Kidney (tissue), 14 donors: ENCODE measurements around the gene MEDAG. TPM values are rescaled to one million over a fixed set of nuclear protein-coding genes. Genes with fewer than 3 reads are reported as not detected.

Source experiments
- DNase-seq, 5 donors: peaks; one replicate each; pipeline ENCODE4 v3.0.0-alpha.2; 2013 to 2020
- FAIRE-seq: peaks from 2 replicates; lab custom pipeline; 2012; peaks lifted over from hg19 to GRCh38; lab: Jason Lieb, UNC
- H3K27ac ChIP-seq, 2 donors: one replicate each; pipeline ENCODE4 v1.7.0; 2013; ENCODE audit warnings: low read depth in 2 of 2, low read length in 2 of 2, inconsistent platforms in 1 of 2
- H3K27me3 ChIP-seq: one replicate; pipeline ENCODE4 v1.7.1; 2013; ENCODE audit warnings: low read length, inconsistent platforms; ENCODE audit not compliant: control insufficient read depth, insufficient read depth
- H3K36me3 ChIP-seq, 3 donors: one replicate each; pipeline versions ENCODE4 v1.7.0 to v1.7.1; 2013; ENCODE audit warnings: low read length in 3 of 3, control low read depth in 1 of 3, inconsistent platforms in 1 of 3; ENCODE audit not compliant: insufficient read depth in 3 of 3, control insufficient read depth in 2 of 3
- H3K4me1 ChIP-seq, 3 donors: one replicate each; pipeline versions ENCODE4 v1.7.0 to v1.7.1; 2013; ENCODE audit warnings: low read length in 3 of 3, inconsistent platforms in 1 of 3, low read depth in 1 of 3; ENCODE audit not compliant: control insufficient read depth in 2 of 3, insufficient read depth in 2 of 3
- H3K4me3 ChIP-seq, 3 donors: one replicate each; pipeline versions ENCODE4 v1.7.0 to v1.8.1; 2013; ENCODE audit warnings: low read length in 3 of 3, control low read depth in 1 of 3, inconsistent platforms in 1 of 3
- H3K9ac ChIP-seq, 3 donors: one replicate each; pipeline versions ENCODE4 v1.7.0 to v1.7.1; 2013; ENCODE audit warnings: low read length in 3 of 3, control low read depth in 1 of 3, inconsistent platforms in 1 of 3
- H3K9me3 ChIP-seq, 3 donors: one replicate each; pipeline versions ENCODE4 v1.7.0 to v1.7.1; 2013; ENCODE audit warnings: low read length in 3 of 3, control low read depth in 1 of 3, inconsistent platforms in 1 of 3; ENCODE audit not compliant: control insufficient read depth in 2 of 3, insufficient read depth in 1 of 3
- CTCF ChIP-seq: IDR thresholded peaks from 3 replicates; pipeline ENCODE4 v1.5.1; 2012; ENCODE audit warnings: mild to moderate bottlenecking, moderate library complexity, borderline replicate concordance; ENCODE audit not compliant: insufficient read depth; ENCODE audit errors: extremely low read depth
- intact Hi-C: fragments of 100-400 bp; cut with DNase I; formaldehyde crosslinking; loops from one replicate; pipeline ENCODE4 v1.11.1; 2022
- polyA plus RNA-seq: library from polyadenylated mRNA; stranded (reverse); fragments of 350-450 nt; fragmentation: Illumina TruSeq; extraction: RNeasy Lipid Tissue Mini Kit (QIAGEN cat#74804); gene quantifications from one replicate; pipeline ENCODE4 v1.2.3, GENCODE V29; 2014; ENCODE audit warnings: low read depth, low replicate concordance; ENCODE audit not compliant: insufficient read depth
- total RNA-seq: library from RNA; stranded (reverse); fragmentation: NEBNext Ultra II Directional; extraction: Animal tissue kit (Norgen Biotek cat#: 25700); gene quantifications from one replicate; pipeline ENCODE4 v1.2.1, GENCODE V29; 2021
- donor health status: control.
- donor health status: control.
- donor health status: control.
- donor health status: control.
- donor health status: control.
- donor health status: DM: yes; HTN: yes; CAD: no.
- donor health status: Normal renal cell carcinoma (clear cell type).

MEDAG gene
- total and polyA plus RNA-seq, 2 donors from 2014 or later: 1.0 to 12.1 TPM

GRCh38 chr13:30943881-30944280 is 37.8 kb downstream of the MEDAG start:
- no peak for TF ChIP-seq CTCF
- Histone ChIP-seq H3K27ac (no peak overlapping the region), H3K9ac (no peak overlapping the region), H3K36me3 (no peaks in the 10 kb centered on the region), H3K9me3 (peaks cover 0 to 3% (median 0%) of the 10 kb centered on the region in 3 donors), H3K27me3 (no peaks in the 10 kb centered on the region), H3K4me1 (no peaks in the 10 kb centered on the region), H3K4me3 (no peak overlapping the region)
- intact Hi-C loops: no loop called here
- FAIRE-seq (no peak), DNase-seq (no peak)

- no peaks in the 10 kb centered on the region for H3K36me3 ChIP-seq
- intact Hi-C loops: no loop called here
- FAIRE-seq: no peak
- H3K9ac ChIP-seq: no peak overlapping the region
- peaks cover 0 to 6% (median 0%) of the 10 kb centered on the region in 3 donors for H3K9me3 ChIP-seq
- DNase-seq: no peak
- H3K27ac ChIP-seq: no peak overlapping the region
- no peak overlapping the region for H3K4me3 ChIP-seq
- no peaks in the 10 kb centered on the region for H3K4me1 ChIP-seq
- TF ChIP-seq CTCF: no peak
- H3K27me3 ChIP-seq: no peaks in the 10 kb centered on the region
These were observed 51.3 kb downstream of the MEDAG start for GRCh38 chr13:30957258-30957943.

GRCh38 chr13:30959678-30960077 is 53.6 kb downstream of the MEDAG start:
- Histone ChIP-seq H3K27me3 (no peaks in the 10 kb centered on the region), H3K4me3 (no peak overlapping the region), H3K36me3 (no peaks in the 10 kb centered on the region), H3K4me1 (no peaks in the 10 kb centered on the region), H3K9ac (no peak overlapping the region), H3K9me3 (peaks cover 0 to 6% (median 0%) of the 10 kb centered on the region in 3 donors), H3K27ac (no peak overlapping the region)
- FAIRE-seq: no peak
- DNase-seq: no peak
- TF ChIP-seq CTCF: no peak
- intact Hi-C loops: no loop called here
